BLaER1 treated with 17β-estradiol and CSF1 and Interleukin-3, amounts not matched to agents 10 nM and 100 nM (cell line): ENCODE data around the gene GNPTAB.

Experiments used
- H3K27ac ChIP-seq, 11 experiments: shearing (Covaris generic); formaldehyde crosslinking; 2 replicates each; pipeline ENCODE4 v1.8.1; 2022
- H3K27me3 ChIP-seq, 11 experiments: shearing (Covaris generic); formaldehyde crosslinking; 2 replicates each; pipeline ENCODE4 v1.8.1; 2022
- H3K36me3 ChIP-seq, 11 experiments: shearing (Covaris generic); formaldehyde crosslinking; 2 replicates each; pipeline ENCODE4 v1.8.1; 2022
- H3K4me1 ChIP-seq, 10 experiments: shearing (Covaris generic); formaldehyde crosslinking; 2 replicates each; pipeline ENCODE4 v1.8.1; 2022
- H3K4me2 ChIP-seq, 11 experiments: shearing (Covaris generic); formaldehyde crosslinking; 2 replicates each; pipeline ENCODE4 v1.8.1; 2022
- H3K4me3 ChIP-seq, 10 experiments: shearing (Covaris generic); formaldehyde crosslinking; 2 replicates each; pipeline ENCODE4 v1.8.1; 2022
- H3K9ac ChIP-seq, 11 experiments: shearing (Covaris generic); formaldehyde crosslinking; 2 replicates each; pipeline ENCODE4 v1.8.1; 2022
- H3K9me3 ChIP-seq, 11 experiments: shearing (Covaris generic); formaldehyde crosslinking; replicated peaks in 1 of 11; 2 replicates each; pipeline ENCODE4 v1.8.1; 2022
- H4K20me1 ChIP-seq, 11 experiments: shearing (Covaris generic); formaldehyde crosslinking; 2 replicates each; pipeline ENCODE4 v1.8.1; 2022
- Cebpa-rat ChIP-seq, 11 experiments: shearing (Covaris generic); IDR thresholded peaks; 2 replicates each; pipeline ENCODE4 v1.8.1; 2022

GNPTAB gene

GRCh38 chr12:101696251-101697196 is 134.2 kb downstream of the GNPTAB start:
- peaks cover 17 to 42% (median 29%) of the 10 kb centered on the region in 10 experiments for H3K4me1 ChIP-seq
- peak overlapping the region; percentile 72 to 97 (median 88) for H3K4me2 ChIP-seq
- peaks cover 0 to 6% (median 0%) of the 10 kb centered on the region in 11 experiments; a peak in 1 of 22 replicates for H3K9me3 ChIP-seq
- no peaks in the 10 kb centered on the region for H3K36me3 ChIP-seq
- no peaks in the 10 kb centered on the region for H3K27me3 ChIP-seq
- peak overlapping the region; percentile 77 to 95 (median 92) for H3K4me3 ChIP-seq
- peak overlapping the region in 10 of 11 experiments; percentile 21 to 89 (median 86); a peak in 19 of 22 replicates for H3K27ac ChIP-seq
- peaks cover 0 to 19% (median 6%) of the 10 kb centered on the region in 11 experiments; a peak in 8 of 22 replicates for H4K20me1 ChIP-seq
- peak overlapping the region; percentile 83 to 93 (median 87); a peak in 21 of 22 replicates for H3K9ac ChIP-seq
- peak in 5 of 11 experiments; percentile 6 to 78 (median 44); a peak in 6 of 22 replicates for TF ChIP-seq Cebpa-rat (IDR thresholded peaks at IDR 0.05)

- Histone ChIP-seq H3K9ac (no peak overlapping the region), H3K27ac (no peak overlapping the region), H3K27me3 (no peaks in the 10 kb centered on the region), H3K36me3 (no peaks in the 10 kb centered on the region), H3K9me3 (peaks cover 0 to 6% (median 0%) of the 10 kb centered on the region in 11 experiments; a peak in 1 of 22 replicates), H3K4me3 (no peak overlapping the region), H3K4me2 (no peak overlapping the region), H3K4me1 (peaks cover 17 to 43% (median 30%) of the 10 kb centered on the region in 10 experiments), H4K20me1 (peaks cover 0 to 12% (median 0%) of the 10 kb centered on the region in 11 experiments; a peak in 6 of 22 replicates)
- no peak for TF ChIP-seq Cebpa-rat (IDR thresholded peaks at IDR 0.05)
Observed at GRCh38 chr12:101695706-101696105, 135.1 kb downstream of the GNPTAB start.
